IPS DF 19.7 (cell line): ENCODE results near the gene PAPOLG.

Experiments used
- DNase-seq: peaks from one replicate; pipeline ENCODE4 v3.0.0-alpha.2; 2013; ENCODE audit warnings: low read depth, low spot score

Gene PAPOLG

GRCh38 chr2:60756097-60757087 lies at the start of gene PAPOLG:
TSS of gene PAPOLG (plus strand) at chr2:60756268. CDS start at chr2:60756479, 211 bp downstream.
- peak; percentile 57 for DNase-seq

GRCh38 chr2:60707750-60708371 lies 48.2 kb upstream of the PAPOLG start:
- no peak for DNase-seq

- no peak for DNase-seq
Observed at GRCh38 chr2:60708630-60709320, 47.3 kb upstream of the PAPOLG start.

GRCh38 chr2:60710707-60711106 lies 45.4 kb upstream of the PAPOLG start:
- DNase-seq, result no peak

GRCh38 chr2:60715561-60715960 lies 40.5 kb upstream of the PAPOLG start:
- no peak for DNase-seq

- no peak for DNase-seq
Observed at GRCh38 chr2:60717691-60718090, 38.4 kb upstream of the PAPOLG start.

GRCh38 chr2:60719331-60719730 lies 36.7 kb upstream of the PAPOLG start:
- no peak for DNase-seq

GRCh38 chr2:60725466-60725865 lies 30.6 kb upstream of the PAPOLG start:
- DNase-seq, result no peak

- DNase-seq, result no peak
Observed at GRCh38 chr2:60728855-60729254, 27.2 kb upstream of the PAPOLG start.

- peak; percentile 30 for DNase-seq
Observed at GRCh38 chr2:60735496-60736250, 20.4 kb upstream of the PAPOLG start.

GRCh38 chr2:60738679-60739078 lies 17.4 kb upstream of the PAPOLG start:
- DNase-seq, result no peak

GRCh38 chr2:60739156-60739555 lies 16.9 kb upstream of the PAPOLG start:
- DNase-seq, result no peak

- DNase-seq, result no peak
Observed at GRCh38 chr2:60741576-60741975, 14.5 kb upstream of the PAPOLG start.

- DNase-seq, result peak; percentile 20
Observed at GRCh38 chr2:60742419-60742818, 13.6 kb upstream of the PAPOLG start.

GRCh38 chr2:60745330-60745729 lies 10.7 kb upstream of the PAPOLG start:
- DNase-seq, result no peak

- DNase-seq, result no peak
Observed at GRCh38 chr2:60745761-60746160, 10.3 kb upstream of the PAPOLG start.

- DNase-seq, result no peak
Observed at GRCh38 chr2:60746318-60746717, 9.8 kb upstream of the PAPOLG start.

- no peak for DNase-seq
Observed at GRCh38 chr2:60759654-60760053, 3.6 kb downstream of the PAPOLG start.

- no peak for DNase-seq
Observed at GRCh38 chr2:60764736-60765534, 8.9 kb downstream of the PAPOLG start.

GRCh38 chr2:60766283-60766682 lies 10.2 kb downstream of the PAPOLG start:
- no peak for DNase-seq

GRCh38 chr2:60771508-60771907 lies 15.4 kb downstream of the PAPOLG start:
- DNase-seq, result no peak
